T-helper 1 cell treated with Interleukin-12 subunit alpha and Interleukin-12 subunit beta and Interleukin-4 antibody, amounts not matched to agents 30 ng/mL and 1 ng/mL, for 36 hours (primary cell): ENCODE measurements around the gene ABCC9. TPM values are rescaled to one million over a fixed set of nuclear protein-coding genes. Genes with fewer than 3 reads are reported as not detected.
"Not testable (repeated sequence)": the region's sequence is repeated elsewhere in the genome, so short reads cannot be mapped to it uniquely, and the experiment has no call there.

Experiments used
- intact Hi-C: fragments of 100-400 bp; cut with micrococcal nuclease; formaldehyde crosslinking; loops from one replicate; pipeline ENCODE4 v1.15.1; 2024
- total RNA-seq: library from RNA; stranded (reverse); gene quantifications from 2 replicates; pipeline ENCODE4 v1.2.3, GENCODE V29; 2022

Gene ABCC9
- total RNA-seq, 1 donor from 2014 or later = not detected

GRCh38 chr12:21934173-21934572 is 7.1 kb downstream of the ABCC9 start:
- intact Hi-C loops = no loop called here

DNA sequence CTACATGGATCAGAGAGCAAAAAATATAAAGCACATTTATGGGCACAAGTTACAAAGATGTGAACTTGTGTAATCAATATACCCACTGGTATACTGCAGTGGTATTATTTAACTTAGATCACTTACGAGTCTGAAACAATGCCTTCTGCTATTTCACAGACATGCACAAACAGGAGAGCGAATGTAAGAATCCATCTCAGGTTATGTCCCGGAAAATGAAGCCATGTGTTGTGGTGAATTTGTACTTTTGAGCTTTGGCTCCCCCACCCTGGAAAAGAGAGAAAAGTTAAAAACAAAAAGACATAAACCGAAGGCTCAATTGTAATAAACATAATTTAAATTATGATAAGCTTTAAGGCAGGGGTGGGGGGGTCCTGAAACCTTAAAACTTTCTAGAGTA is 7.6 kb downstream of the ABCC9 start:
- intact Hi-C loops = no loop called here

GRCh38 chr12:21929972-21930371 is 11.3 kb downstream of the ABCC9 start:
- intact Hi-C loops = not testable (repeated sequence)

DNA sequence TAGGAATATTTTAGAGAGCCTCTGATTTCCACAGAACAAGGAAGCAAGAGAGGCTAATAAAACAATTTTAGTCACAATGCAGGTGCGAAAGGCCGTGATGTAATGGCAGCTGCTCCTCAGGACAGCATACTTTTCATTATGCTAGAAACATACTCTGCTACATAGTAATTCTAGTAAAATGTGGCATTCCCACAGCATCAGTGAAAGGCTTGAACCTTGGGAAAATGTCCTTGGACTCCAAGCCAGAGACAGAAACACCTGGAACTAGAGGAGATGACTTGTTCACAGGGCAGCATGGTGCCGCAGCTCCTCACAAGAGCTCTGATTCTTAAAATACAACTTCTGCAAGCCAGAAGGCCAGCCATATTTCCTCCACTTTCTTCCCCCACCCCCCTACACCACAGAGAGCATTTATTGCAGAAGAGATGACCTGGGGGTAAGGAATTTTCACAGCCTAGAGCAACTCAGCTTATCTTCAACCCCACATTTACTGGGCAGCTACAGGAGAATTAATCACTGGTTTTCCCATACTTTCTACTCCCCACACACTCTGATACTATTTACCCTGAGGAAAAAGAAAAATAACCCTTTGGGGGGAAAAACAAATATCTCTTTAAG is 15.8 kb downstream of the ABCC9 start:
- intact Hi-C loops = no loop called here

DNA sequence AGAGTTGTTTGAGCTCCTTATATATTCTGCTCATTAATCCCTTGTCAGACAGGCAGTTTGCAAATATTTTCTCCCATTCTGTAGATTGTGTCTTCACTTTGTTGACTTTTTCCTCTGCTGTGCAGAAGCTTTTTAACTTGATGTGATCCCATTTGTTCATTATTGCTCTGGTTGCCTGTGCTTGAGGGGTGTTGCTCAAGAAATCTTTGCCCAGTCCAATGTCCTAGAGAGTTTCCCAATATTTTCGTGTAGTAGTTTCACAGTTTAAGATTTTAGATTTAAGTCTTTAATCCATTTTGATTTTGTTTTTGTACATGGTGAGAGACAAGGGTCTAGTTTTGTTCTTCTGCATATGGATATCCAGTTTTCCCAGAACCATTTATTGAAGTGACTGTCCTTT is 19.8 kb downstream of the ABCC9 start:
- intact Hi-C loops = no loop called here

- intact Hi-C loops = no loop called here
Measured at GRCh38 chr12:21918456-21918855, 22.8 kb downstream of the ABCC9 start.

GRCh38 chr12:21913823-21914222 is 27.4 kb downstream of the ABCC9 start:
- intact Hi-C loops = no loop called here

- intact Hi-C loops = no loop called here
Measured at GRCh38 chr12:21912318-21912717, 28.9 kb downstream of the ABCC9 start.

GRCh38 chr12:21911832-21912231 is 29.4 kb downstream of the ABCC9 start:
- intact Hi-C loops = no loop called here

- intact Hi-C loops = no loop called here
Measured at GRCh38 chr12:21910657-21911056, 30.6 kb downstream of the ABCC9 start.

DNA sequence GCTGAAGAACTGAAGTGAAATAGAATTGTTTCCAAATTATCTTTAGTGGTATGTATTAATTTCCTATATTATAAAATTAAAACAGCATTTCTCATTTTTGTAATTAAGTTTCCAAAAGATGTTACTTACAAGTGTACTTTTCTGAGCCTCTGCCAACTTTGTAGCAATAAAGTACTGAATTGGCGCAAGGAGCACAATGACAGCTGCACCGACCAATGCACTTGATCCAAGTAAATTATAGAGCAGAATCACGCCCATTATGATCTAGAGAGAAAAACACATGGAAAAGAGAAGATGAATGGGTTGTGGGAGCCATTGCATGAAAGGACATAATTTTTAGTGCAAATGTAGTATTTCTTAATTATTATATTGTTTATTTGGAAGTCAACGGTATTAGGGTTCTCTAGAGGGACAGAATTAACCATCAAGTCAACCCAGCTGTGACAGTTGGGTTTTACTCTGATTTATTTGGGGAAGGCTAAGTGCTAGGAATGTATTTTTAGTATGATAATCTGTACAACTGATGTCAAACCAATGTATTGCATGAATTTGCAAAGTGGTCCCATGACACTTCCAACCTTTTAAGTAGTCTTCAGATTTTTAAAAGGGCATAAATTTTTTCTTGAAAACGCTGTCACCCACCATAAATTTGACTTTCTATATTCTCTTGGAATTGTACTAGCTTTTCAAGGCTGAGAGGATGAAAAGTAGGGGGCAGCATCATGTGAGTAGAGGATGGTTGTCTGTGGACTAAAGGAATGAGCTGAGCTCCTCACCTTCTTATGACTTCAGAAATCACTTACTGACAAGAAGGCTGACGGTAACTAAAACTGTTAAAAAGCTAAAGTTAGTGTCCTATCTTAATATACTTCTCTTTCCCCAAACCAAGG is 33.0 kb downstream of the ABCC9 start:
- intact Hi-C loops = no loop called here

DNA sequence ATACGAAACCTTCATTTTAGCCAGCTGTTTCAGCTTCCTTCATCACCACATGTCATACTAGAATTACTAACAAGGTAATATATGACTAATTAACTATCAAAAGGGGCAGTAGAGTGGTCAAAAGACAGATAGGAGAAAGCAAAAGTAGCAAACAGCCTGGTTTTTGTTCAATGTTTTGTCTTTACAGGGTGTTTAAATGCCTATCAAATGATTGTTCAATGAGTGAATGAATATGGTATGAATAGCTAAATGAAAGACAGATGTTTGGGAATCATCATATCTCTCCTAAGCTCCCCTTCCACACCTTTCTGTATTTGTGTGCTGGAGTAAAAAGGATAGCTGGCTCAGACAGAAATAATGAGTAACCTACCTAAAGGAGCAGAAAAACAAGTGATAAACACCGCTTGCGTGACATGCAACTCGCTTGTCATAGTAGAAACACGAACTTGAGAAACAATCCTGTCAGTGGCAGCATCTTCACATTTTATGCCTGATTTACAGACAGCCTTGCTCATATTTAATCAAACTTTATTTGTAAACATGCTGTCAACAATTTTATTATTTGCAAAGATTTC is 34.2 kb downstream of the ABCC9 start:
- intact Hi-C loops = no loop called here

GRCh38 chr12:21899532-21899931 is 41.7 kb downstream of the ABCC9 start:
- intact Hi-C loops = not testable (repeated sequence)

DNA sequence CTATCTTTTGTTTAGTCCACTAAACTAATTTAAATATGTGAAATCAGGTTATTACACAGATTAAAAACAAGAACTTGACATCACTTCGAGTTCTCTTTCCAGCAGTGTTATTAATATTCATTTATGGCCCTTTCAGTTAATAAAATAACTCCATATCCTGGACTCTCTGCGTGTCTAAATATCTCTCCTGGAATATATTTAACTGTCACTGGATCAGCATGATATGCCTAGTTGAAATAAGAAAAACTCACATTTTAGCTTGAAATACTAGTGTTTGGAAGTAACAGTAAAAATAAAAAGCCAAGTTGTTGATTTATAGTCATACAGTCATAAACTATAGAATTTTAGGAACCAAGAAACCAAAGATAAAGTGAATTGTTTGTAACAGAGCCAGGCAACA is 45.6 kb downstream of the ABCC9 start:
- intact Hi-C loops = no loop called here

- intact Hi-C loops = no loop called here
Measured at GRCh38 chr12:21894792-21895595, 46.2 kb downstream of the ABCC9 start.

DNA sequence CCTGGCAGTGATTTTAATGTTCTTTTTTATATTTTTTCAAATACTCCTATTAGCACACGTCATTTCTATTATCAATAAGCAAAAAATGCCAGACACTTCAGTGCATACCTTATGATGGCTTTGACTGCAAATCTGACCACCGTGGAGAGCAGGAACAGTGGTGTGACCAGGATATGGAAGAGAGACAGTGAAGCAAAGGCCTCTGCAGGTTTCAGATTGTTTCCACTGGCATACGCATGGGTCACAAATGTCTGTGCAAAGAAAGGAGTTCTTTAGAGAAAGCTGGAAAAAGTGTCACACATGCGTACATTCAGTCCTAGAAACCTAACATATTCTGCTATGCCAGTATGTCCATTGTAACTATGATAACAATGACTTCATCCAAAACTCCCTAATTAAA is 47.3 kb downstream of the ABCC9 start:
- intact Hi-C loops = no loop called here

GRCh38 chr12:21892341-21892740 is 48.9 kb downstream of the ABCC9 start:
- intact Hi-C loops = no loop called here

GRCh38 chr12:21891751-21892217 is 49.4 kb downstream of the ABCC9 start:
- intact Hi-C loops = no loop called here

DNA sequence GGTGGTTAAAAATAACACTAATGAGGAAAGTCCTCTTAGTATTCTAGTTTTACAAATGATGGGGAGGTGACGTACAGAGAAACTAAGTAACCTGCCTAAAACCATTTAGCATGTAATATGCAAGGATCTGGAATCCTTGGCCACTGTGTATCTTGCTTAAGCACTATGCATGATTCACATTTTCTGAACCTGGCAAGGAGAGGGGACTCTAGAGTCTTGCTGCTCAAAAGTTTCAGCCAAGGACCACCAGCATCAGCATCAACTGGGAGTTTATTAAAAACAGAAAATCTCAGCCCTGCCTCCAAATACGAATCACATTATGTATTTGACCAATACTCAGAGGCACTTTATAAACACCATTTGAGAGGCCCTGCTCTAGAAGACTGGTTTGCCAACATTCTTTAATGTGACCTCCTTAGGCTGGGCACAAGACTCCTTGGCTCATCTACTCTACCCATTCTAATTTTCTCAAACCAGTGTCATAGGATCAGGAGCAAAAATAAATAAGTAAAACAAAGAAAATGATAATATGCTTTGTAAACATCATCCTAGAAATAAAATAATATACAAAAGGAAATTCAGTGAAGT is 52.9 kb downstream of the ABCC9 start:
- intact Hi-C loops = no loop called here

DNA sequence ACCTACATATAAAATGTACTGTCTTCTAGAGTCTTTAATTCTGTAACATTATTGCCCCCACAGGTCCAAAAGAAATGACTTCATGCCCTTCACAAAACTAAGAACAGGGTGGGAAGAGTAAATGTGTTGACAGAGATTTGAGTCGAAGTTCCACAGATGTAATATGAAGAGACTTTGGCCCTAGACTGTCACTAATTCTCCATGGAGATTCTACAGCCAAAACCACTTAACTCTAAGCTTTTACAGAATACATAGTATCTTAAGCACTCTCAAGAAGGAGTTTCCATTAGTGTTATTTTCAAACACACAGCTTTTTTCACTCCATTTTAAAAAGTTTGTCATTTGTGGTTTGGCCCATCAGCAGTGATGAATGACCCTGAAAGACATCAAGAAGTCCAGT is 56.3 kb downstream of the ABCC9 start:
- intact Hi-C loops = no loop called here

DNA sequence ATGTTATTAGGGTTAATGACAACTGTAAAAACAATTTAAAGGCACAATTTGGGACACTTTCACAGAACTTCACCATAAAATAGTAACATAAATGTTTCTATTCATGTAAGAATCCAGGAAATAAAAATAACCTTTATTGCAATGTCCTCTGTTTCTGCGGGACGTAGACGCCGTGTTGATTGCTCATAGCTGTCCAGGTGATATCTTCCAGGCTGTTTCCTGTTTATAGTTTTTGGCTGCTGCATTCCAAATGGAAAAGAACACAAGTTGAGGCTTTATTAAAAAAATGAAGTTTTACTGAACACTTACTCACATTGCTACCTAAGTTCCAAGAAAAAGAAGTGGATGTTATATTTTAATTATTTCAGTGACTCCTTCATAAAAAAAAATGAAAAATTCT is 58.6 kb downstream of the ABCC9 start:
- intact Hi-C loops = no loop called here
